ENCODE data around the gene FMNL1. TPM values are rescaled to one million over a fixed set of nuclear protein-coding genes. Genes with fewer than 3 reads are reported as not detected.

FMNL1 gene
- total RNA-seq, 1 experiment from 2014 or later = 20.0 TPM

GRCh38 chr17:45227926-45228762 is 6.5 kb downstream of the FMNL1 start:
- intact Hi-C loops (cut with micrococcal nuclease; ENCODE audit: unreplicated experiment) (no loop called here), in situ Hi-C loops (cut with HindIII; ENCODE audit: low pct_unique_long_range_greater_than_20kb, low sequenced_read_pairs) (no loop called here)
- POLR2A ChIA-PET = no interaction called here
- ATAC-seq = peak; percentile 20
- Histone ChIP-seq H3K27ac (ENCODE audit: low read length) (peak overlapping the region; percentile 96), H3K36me3 (ENCODE audit: control insufficient read depth, insufficient read depth, low read length) (no peaks in the 10 kb centered on the region), H3K27me3 (ENCODE audit: control insufficient read depth, insufficient read depth, low read length) (no peaks in the 10 kb centered on the region), H3K9me3 (ENCODE audit: control insufficient read depth, insufficient read depth, low read depth, low read length) (no peaks in the 10 kb centered on the region), H3K4me1 (ENCODE audit: control insufficient read depth, insufficient read depth, low read length) (peaks cover 75% of the 10 kb centered on the region), H3K4me3 (ENCODE audit: low read depth in 2 of 2, low read length in 2 of 2) (no peak overlapping the region)
- BruUV-seq (replicated peaks) = no TSS peak
- TF ChIP-seq TCF7L2 (IDR thresholded peaks at IDR 0.05; ENCODE audit: low read depth, low read length) = no peak
- TF ChIP-seq SIN3A (IDR thresholded peaks at IDR 0.05; ENCODE audit: borderline replicate concordance, insufficient read depth, low read depth, low read length) = no peak
- no peak for TF ChIP-seq REST (IDR thresholded peaks at IDR 0.05; ENCODE audit: insufficient read depth in 1 of 2, low read depth in 2 of 2, low read length in 1 of 2)
- TF ChIP-seq CTCF (IDR thresholded peaks at IDR 0.05) = no peak
- TF ChIP-seq POLR2AphosphoS5 (IDR thresholded peaks at IDR 0.05; ENCODE audit: low read depth, low read length) = no peak
- DNase-seq (ENCODE audit: low read depth, low spot score) = no peak
- CTCF ChIA-PET = interaction anchor here (0.8 to 1.2 kb wide), 2 partner anchors 8 to 93 kb away, joined by 3 to 5 read pairs; partner anchors contain the start of gene ACBD4

- no peak for DNase-seq (ENCODE audit: low read depth, low spot score)
- Histone ChIP-seq H3K27me3 (ENCODE audit: control insufficient read depth, insufficient read depth, low read length) (no peaks in the 10 kb centered on the region), H3K27ac (ENCODE audit: low read length) (peak overlapping the region; percentile 96), H3K9me3 (ENCODE audit: control insufficient read depth, insufficient read depth, low read depth, low read length) (no peaks in the 10 kb centered on the region), H3K4me1 (ENCODE audit: control insufficient read depth, insufficient read depth, low read length) (peaks cover 67% of the 10 kb centered on the region), H3K4me3 (ENCODE audit: low read depth in 2 of 2, low read length in 2 of 2) (no peak overlapping the region), H3K36me3 (ENCODE audit: control insufficient read depth, insufficient read depth, low read length) (no peaks in the 10 kb centered on the region)
- no TSS peak for BruUV-seq (replicated peaks)
- no peak for TF ChIP-seq CTCF (IDR thresholded peaks at IDR 0.05)
- TF ChIP-seq REST (IDR thresholded peaks at IDR 0.05; ENCODE audit: insufficient read depth in 1 of 2, low read depth in 2 of 2, low read length in 1 of 2) = no peak
- no peak for TF ChIP-seq SIN3A (IDR thresholded peaks at IDR 0.05; ENCODE audit: borderline replicate concordance, insufficient read depth, low read depth, low read length)
- no peak for TF ChIP-seq POLR2AphosphoS5 (IDR thresholded peaks at IDR 0.05; ENCODE audit: low read depth, low read length)
- no peak for TF ChIP-seq TCF7L2 (IDR thresholded peaks at IDR 0.05; ENCODE audit: low read depth, low read length)
- CTCF ChIA-PET = interaction anchor here (1.2 kb wide), 1 partner anchor 94 kb away, joined by 5 read pairs; the partner anchor contains the start of gene ACBD4
- POLR2A ChIA-PET = no interaction called here
- in situ Hi-C loops (cut with HindIII; ENCODE audit: low pct_unique_long_range_greater_than_20kb, low sequenced_read_pairs) = no loop called here
- intact Hi-C loops (cut with micrococcal nuclease; ENCODE audit: unreplicated experiment) = no loop called here
- ATAC-seq = peak; percentile 47
These were observed 7.3 kb downstream of the FMNL1 start for GRCh38 chr17:45228763-45229539.
